ENCODE data around the gene COG4. TPM values are rescaled to one million over a fixed set of nuclear protein-coding genes. Genes with fewer than 3 reads are reported as not detected.

Gene COG4
- total RNA-seq, 1 experiment from 2014 or later, result 35.5 TPM

- H2AFZ ChIP-seq (ENCODE audit: low read length), result no peak overlapping the region
- DNase-seq (no peak), ATAC-seq (no peak)
- no peaks in the 10 kb centered on the region for H3K9me3 ChIP-seq (ENCODE audit: low read length)
- no peak for TF ChIP-seq EZH2phosphoT487 (IDR thresholded peaks at IDR 0.05; ENCODE audit: borderline replicate concordance, low read length)
- TF ChIP-seq, protein P1, sequence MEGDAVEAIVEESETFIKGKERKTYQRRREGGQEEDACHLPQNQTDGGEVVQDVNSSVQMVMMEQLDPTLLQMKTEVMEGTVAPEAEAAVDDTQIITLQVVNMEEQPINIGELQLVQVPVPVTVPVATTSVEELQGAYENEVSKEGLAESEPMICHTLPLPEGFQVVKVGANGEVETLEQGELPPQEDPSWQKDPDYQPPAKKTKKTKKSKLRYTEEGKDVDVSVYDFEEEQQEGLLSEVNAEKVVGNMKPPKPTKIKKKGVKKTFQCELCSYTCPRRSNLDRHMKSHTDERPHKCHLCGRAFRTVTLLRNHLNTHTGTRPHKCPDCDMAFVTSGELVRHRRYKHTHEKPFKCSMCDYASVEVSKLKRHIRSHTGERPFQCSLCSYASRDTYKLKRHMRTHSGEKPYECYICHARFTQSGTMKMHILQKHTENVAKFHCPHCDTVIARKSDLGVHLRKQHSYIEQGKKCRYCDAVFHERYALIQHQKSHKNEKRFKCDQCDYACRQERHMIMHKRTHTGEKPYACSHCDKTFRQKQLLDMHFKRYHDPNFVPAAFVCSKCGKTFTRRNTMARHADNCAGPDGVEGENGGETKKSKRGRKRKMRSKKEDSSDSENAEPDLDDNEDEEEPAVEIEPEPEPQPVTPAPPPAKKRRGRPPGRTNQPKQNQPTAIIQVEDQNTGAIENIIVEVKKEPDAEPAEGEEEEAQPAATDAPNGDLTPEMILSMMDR (conservative IDR thresholded peaks at IDR 0.05; ENCODE audit: low read depth, low read length), result no peak
- no peak for TF ChIP-seq EZH2 (IDR thresholded peaks at IDR 0.05; ENCODE audit: low read length, unreplicated experiment)
- H3K27me3 ChIP-seq (ENCODE audit: low read length), result no peaks in the 10 kb centered on the region
- ChIA-PET CTCF (no interaction called here), POLR2A (ENCODE audit: unreplicated experiment) (no interaction called here)
- H3K9ac ChIP-seq (ENCODE audit: low read length), result no peak overlapping the region
- H3K4me2 ChIP-seq (ENCODE audit: low read length), result no peak overlapping the region
- intact Hi-C loops (cut with micrococcal nuclease), result no loop called here
- H3K9me2 ChIP-seq (replicated peaks; ENCODE audit: low read length), result no peaks in the 10 kb centered on the region
- no peak overlapping the region for H3K27ac ChIP-seq (ENCODE audit: low read length)
- no peaks in the 10 kb centered on the region for H3F3A ChIP-seq (ENCODE audit: low read length, unreplicated experiment)
- no TSS peak for BruUV-seq (replicated peaks)
- H3K79me2 ChIP-seq (ENCODE audit: low read length), result peaks cover 19% of the 10 kb centered on the region
- no peaks in the 10 kb centered on the region for H3K36me3 ChIP-seq (ENCODE audit: low read depth, low read length)
- no peak overlapping the region for H3K4me3 ChIP-seq (ENCODE audit: low read length)
- peaks cover 15% of the 10 kb centered on the region for H3K4me1 ChIP-seq (ENCODE audit: insufficient read depth, low read length)
- H4K20me1 ChIP-seq (ENCODE audit: low read length), result no peaks in the 10 kb centered on the region
Observed at GRCh38 chr16:70441406-70441990, 81.9 kb downstream of the COG4 start.

GRCh38 chr16:70440009-70440692 is 83.2 kb downstream of the COG4 start:
- Histone ChIP-seq H3K36me3 (ENCODE audit: low read depth, low read length) (no peaks in the 10 kb centered on the region), H3K27ac (ENCODE audit: low read length) (no peak overlapping the region), H3K4me1 (ENCODE audit: insufficient read depth, low read length) (peaks cover 15% of the 10 kb centered on the region), H3K27me3 (ENCODE audit: low read length) (no peaks in the 10 kb centered on the region), H3K4me2 (ENCODE audit: low read length) (peak overlapping the region; percentile 99), H3K4me3 (ENCODE audit: low read length) (peak overlapping the region; percentile 85), H3F3A (ENCODE audit: low read length, unreplicated experiment) (no peaks in the 10 kb centered on the region), H3K9ac (ENCODE audit: low read length) (no peak overlapping the region), H4K20me1 (ENCODE audit: low read length) (no peaks in the 10 kb centered on the region), H2AFZ (ENCODE audit: low read length) (peak overlapping the region; percentile 93), H3K9me2 (replicated peaks; ENCODE audit: low read length) (no peaks in the 10 kb centered on the region), H3K9me3 (ENCODE audit: low read length) (no peaks in the 10 kb centered on the region), H3K79me2 (ENCODE audit: low read length) (peaks cover 21% of the 10 kb centered on the region)
- BruUV-seq (replicated peaks), result no TSS peak
- POLR2A ChIA-PET (ENCODE audit: unreplicated experiment), result no interaction called here
- TF ChIP-seq EZH2 (IDR thresholded peaks at IDR 0.05; ENCODE audit: low read length, unreplicated experiment) (no peak), EZH2phosphoT487 (IDR thresholded peaks at IDR 0.05; ENCODE audit: borderline replicate concordance, low read length) (no peak)
- TF ChIP-seq, protein P1 (conservative IDR thresholded peaks at IDR 0.05; ENCODE audit: low read depth, low read length), result no peak
- CTCF ChIA-PET, result no interaction called here
- no peak for ATAC-seq
- intact Hi-C loops (cut with micrococcal nuclease), result no loop called here
- no peak for DNase-seq
